ENCODE data around the gene PPP1R12B.
"Not testable (repeated sequence)": the region's sequence is repeated elsewhere in the genome, so short reads cannot be mapped to it uniquely, and the experiment has no call there.

Gene PPP1R12B

DNA sequence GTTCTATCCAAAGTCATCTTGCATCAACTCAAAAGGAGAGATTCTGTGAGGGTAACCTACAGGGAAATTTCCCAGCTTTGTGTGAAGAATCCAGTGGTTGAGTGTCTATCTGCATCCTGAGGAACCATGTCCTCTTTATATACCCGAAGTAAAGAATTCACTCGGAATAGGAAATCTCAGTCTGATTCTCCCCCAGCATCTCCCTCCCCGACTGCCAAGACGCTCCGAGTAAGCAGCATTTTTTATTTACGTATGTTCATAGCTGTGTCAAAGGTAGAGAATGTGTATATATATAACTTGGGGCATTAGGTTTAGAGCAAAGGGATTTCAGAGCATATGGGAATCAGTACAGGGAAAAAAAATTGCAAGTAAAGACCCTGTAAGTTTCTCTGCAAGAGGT is 191.5 kb downstream of the PPP1R12B start:
- H3K79me1 ChIP-seq (ENCODE audit: low read depth, low read length), result no peaks in the 10 kb centered on the region
- no peak overlapping the region for H3K4me2 ChIP-seq (ENCODE audit: insufficient read depth, low read length, poor library complexity, severe bottlenecking)
- no peak overlapping the region for H2AFZ ChIP-seq (ENCODE audit: low read length)
- no peak overlapping the region for H4K8ac ChIP-seq (ENCODE audit: low read depth, low read length)
- no peaks in the 10 kb centered on the region for H3K4me1 ChIP-seq (ENCODE audit: control insufficient read depth in 2 of 2, insufficient read depth in 1 of 2, low read depth in 1 of 2, low read length in 2 of 2)
- H2BK12ac ChIP-seq (ENCODE audit: low read length), result no peak overlapping the region
- DNase-seq (ENCODE audit: low spot score), result no peak
- no peak overlapping the region for H3K27ac ChIP-seq (replicated peaks; ENCODE audit: low read length)
- no peak overlapping the region for H3K14ac ChIP-seq (ENCODE audit: low read length)
- H2AK5ac ChIP-seq (ENCODE audit: low read depth, low read length), result no peak overlapping the region
- no peak overlapping the region for H3K18ac ChIP-seq (ENCODE audit: low read length)
- no peak overlapping the region for H2BK5ac ChIP-seq (ENCODE audit: low read length)
- H3K4ac ChIP-seq (ENCODE audit: low read length), result no peak overlapping the region
- no peaks in the 10 kb centered on the region for H3K27me3 ChIP-seq (ENCODE audit: control insufficient read depth in 3 of 3, insufficient read depth in 3 of 3, low read depth in 1 of 3, low read length in 3 of 3)
- no peak overlapping the region for H4K91ac ChIP-seq (ENCODE audit: low read depth, low read length, poor library complexity)
- no CpG with 5 or more reads among the region's 6 CpGs for WGBS, 2 donors (ENCODE audit: extremely low coverage in 2 of 2, insufficient read length in 2 of 2, insufficient replicate concordance in 1 of 2)
- no peak overlapping the region for H3K4me3 ChIP-seq (ENCODE audit: low read length in 2 of 2)
- H2BK15ac ChIP-seq (ENCODE audit: low read length), result no peak overlapping the region
- H2BK120ac ChIP-seq (ENCODE audit: low read depth, low read length), result no peak overlapping the region
- H3K9ac ChIP-seq (ENCODE audit: low read depth, low read length, poor library complexity), result no peak overlapping the region
- H3K9me3 ChIP-seq (replicated peaks in 1 of 2; ENCODE audit: control insufficient read depth in 2 of 2, insufficient read depth in 1 of 2, low read depth in 1 of 2, low read length in 2 of 2), result no peaks in the 10 kb centered on the region
- H3K36me3 ChIP-seq (replicated peaks in 1 of 2; ENCODE audit: control insufficient read depth in 2 of 2, insufficient read depth in 2 of 2, low read length in 2 of 2), result no peaks in the 10 kb centered on the region
- H3K23ac ChIP-seq (ENCODE audit: low read depth, low read length, poor library complexity), result no peak overlapping the region

DNA sequence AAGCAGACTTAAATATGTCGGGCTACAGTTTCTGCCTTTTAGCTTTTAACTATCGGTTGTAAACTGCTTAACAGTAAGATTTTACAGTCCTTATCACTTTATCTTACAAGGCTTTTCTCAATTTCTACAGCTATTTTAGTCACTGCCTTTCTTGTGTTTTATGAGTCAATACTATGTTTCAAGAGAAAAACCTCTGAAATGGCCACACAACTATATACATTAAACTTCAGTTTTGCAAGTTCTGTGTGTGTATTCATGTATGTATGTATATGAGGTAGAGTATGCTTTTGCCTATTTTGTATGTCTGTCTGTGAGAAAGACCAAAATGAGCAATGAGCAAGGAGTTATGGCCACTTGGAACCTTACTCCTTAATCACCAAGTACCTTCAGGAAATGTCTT is 191.9 kb downstream of the PPP1R12B start:
- Histone ChIP-seq H3K4ac (ENCODE audit: low read length) (no peak overlapping the region), H4K8ac (ENCODE audit: low read depth, low read length) (no peak overlapping the region), H2BK5ac (ENCODE audit: low read length) (no peak overlapping the region), H3K9ac (ENCODE audit: low read depth, low read length, poor library complexity) (no peak overlapping the region), H3K23ac (ENCODE audit: low read depth, low read length, poor library complexity) (no peak overlapping the region), H3K27ac (replicated peaks; ENCODE audit: low read length) (no peak overlapping the region), H3K4me2 (ENCODE audit: insufficient read depth, low read length, poor library complexity, severe bottlenecking) (no peak overlapping the region), H3K36me3 (replicated peaks in 1 of 2; ENCODE audit: control insufficient read depth in 2 of 2, insufficient read depth in 2 of 2, low read length in 2 of 2) (no peaks in the 10 kb centered on the region), H3K27me3 (ENCODE audit: control insufficient read depth in 3 of 3, insufficient read depth in 3 of 3, low read depth in 1 of 3, low read length in 3 of 3) (no peaks in the 10 kb centered on the region), H2BK120ac (ENCODE audit: low read depth, low read length) (no peak overlapping the region), H3K4me3 (ENCODE audit: low read length in 2 of 2) (no peak overlapping the region), H3K18ac (ENCODE audit: low read length) (no peak overlapping the region), H2BK12ac (ENCODE audit: low read length) (no peak overlapping the region), H2AK5ac (ENCODE audit: low read depth, low read length) (no peak overlapping the region), H3K4me1 (ENCODE audit: control insufficient read depth in 2 of 2, insufficient read depth in 1 of 2, low read depth in 1 of 2, low read length in 2 of 2) (no peaks in the 10 kb centered on the region), H3K79me1 (ENCODE audit: low read depth, low read length) (no peaks in the 10 kb centered on the region), H2BK15ac (ENCODE audit: low read length) (no peak overlapping the region), H2AFZ (ENCODE audit: low read length) (no peak overlapping the region), H3K14ac (ENCODE audit: low read length) (no peak overlapping the region), H3K9me3 (replicated peaks in 1 of 2; ENCODE audit: control insufficient read depth in 2 of 2, insufficient read depth in 1 of 2, low read depth in 1 of 2, low read length in 2 of 2) (no peaks in the 10 kb centered on the region), H4K91ac (ENCODE audit: low read depth, low read length, poor library complexity) (no peak overlapping the region)
- no peak for DNase-seq (ENCODE audit: low spot score)
- WGBS, 2 donors (ENCODE audit: extremely low coverage in 2 of 2, insufficient read length in 2 of 2, insufficient replicate concordance in 1 of 2), result no CpG with 5 or more reads among the region's 2 CpGs

DNA sequence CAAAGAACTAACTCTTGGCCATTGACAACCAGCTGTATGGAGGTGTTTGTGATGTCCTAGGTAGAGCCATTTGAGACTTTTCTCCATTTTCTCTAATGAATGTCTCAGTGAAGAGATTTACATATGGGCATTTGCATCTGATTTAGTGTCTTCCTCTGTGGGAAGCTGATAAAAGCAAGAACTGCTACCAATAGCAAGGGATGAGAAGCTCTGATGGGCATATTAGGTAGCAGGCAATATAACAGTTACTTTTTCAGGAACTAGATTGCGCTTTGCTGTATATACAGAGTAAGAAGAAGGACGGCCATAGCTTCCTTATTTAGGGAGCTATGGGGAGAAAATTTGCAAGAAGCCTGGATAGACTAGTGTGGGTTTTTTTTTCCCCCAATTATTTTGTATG is 192.4 kb downstream of the PPP1R12B start:
- not testable (repeated sequence) for H3K23ac ChIP-seq (ENCODE audit: low read depth, low read length, poor library complexity); H2BK5ac ChIP-seq (ENCODE audit: low read length); H2AK5ac ChIP-seq (ENCODE audit: low read depth, low read length); H3K4ac ChIP-seq (ENCODE audit: low read length); H3K9me3 ChIP-seq (replicated peaks in 1 of 2; ENCODE audit: control insufficient read depth in 2 of 2, insufficient read depth in 1 of 2, low read depth in 1 of 2, low read length in 2 of 2); H3K4me3 ChIP-seq (ENCODE audit: low read length in 2 of 2); H3K27me3 ChIP-seq (ENCODE audit: control insufficient read depth in 3 of 3, insufficient read depth in 3 of 3, low read depth in 1 of 3, low read length in 3 of 3); H4K8ac ChIP-seq (ENCODE audit: low read depth, low read length); H3K9ac ChIP-seq (ENCODE audit: low read depth, low read length, poor library complexity); H3K18ac ChIP-seq (ENCODE audit: low read length); H4K91ac ChIP-seq (ENCODE audit: low read depth, low read length, poor library complexity); DNase-seq (ENCODE audit: low spot score); H3K27ac ChIP-seq (replicated peaks; ENCODE audit: low read length); H3K4me2 ChIP-seq (ENCODE audit: insufficient read depth, low read length, poor library complexity, severe bottlenecking); H2BK12ac ChIP-seq (ENCODE audit: low read length); H3K4me1 ChIP-seq (ENCODE audit: control insufficient read depth in 2 of 2, insufficient read depth in 1 of 2, low read depth in 1 of 2, low read length in 2 of 2); H2BK120ac ChIP-seq (ENCODE audit: low read depth, low read length); H2BK15ac ChIP-seq (ENCODE audit: low read length); H3K14ac ChIP-seq (ENCODE audit: low read length); H3K79me1 ChIP-seq (ENCODE audit: low read depth, low read length); H3K36me3 ChIP-seq (replicated peaks in 1 of 2; ENCODE audit: control insufficient read depth in 2 of 2, insufficient read depth in 2 of 2, low read length in 2 of 2); H2AFZ ChIP-seq (ENCODE audit: low read length)
- WGBS, 2 donors (ENCODE audit: extremely low coverage in 2 of 2, insufficient read length in 2 of 2, insufficient replicate concordance in 1 of 2), result no CpG with 5 or more reads among the region's 2 CpGs

DNA sequence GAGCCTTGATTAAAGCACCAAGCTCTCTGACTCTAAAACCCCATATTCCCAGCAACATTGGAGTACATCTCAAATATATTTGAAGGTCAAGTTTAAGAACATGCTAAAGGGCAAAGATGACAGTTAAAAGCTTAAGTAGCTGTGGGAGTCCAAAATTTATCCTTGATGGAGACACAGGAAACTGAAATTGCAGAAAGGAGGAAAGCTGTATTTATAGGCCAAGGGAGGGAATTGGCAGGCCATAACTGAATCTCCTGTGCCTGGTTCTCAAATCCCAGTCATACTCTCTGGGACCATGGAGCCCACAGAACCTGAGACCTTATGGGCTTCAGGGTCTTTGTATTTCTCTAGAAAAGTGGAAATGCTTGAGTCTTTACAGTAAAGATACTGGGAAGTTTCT is 193.9 kb downstream of the PPP1R12B start:
- not testable (repeated sequence) for H3K27me3 ChIP-seq (ENCODE audit: control insufficient read depth in 3 of 3, insufficient read depth in 3 of 3, low read depth in 1 of 3, low read length in 3 of 3); H2BK120ac ChIP-seq (ENCODE audit: low read depth, low read length); H3K18ac ChIP-seq (ENCODE audit: low read length); H3K14ac ChIP-seq (ENCODE audit: low read length); H3K4ac ChIP-seq (ENCODE audit: low read length); DNase-seq (ENCODE audit: low spot score); H4K8ac ChIP-seq (ENCODE audit: low read depth, low read length); H3K4me3 ChIP-seq (ENCODE audit: low read length in 2 of 2); H3K4me1 ChIP-seq (ENCODE audit: control insufficient read depth in 2 of 2, insufficient read depth in 1 of 2, low read depth in 1 of 2, low read length in 2 of 2); H2BK5ac ChIP-seq (ENCODE audit: low read length); H3K9ac ChIP-seq (ENCODE audit: low read depth, low read length, poor library complexity); H2BK15ac ChIP-seq (ENCODE audit: low read length); H3K79me1 ChIP-seq (ENCODE audit: low read depth, low read length); H4K91ac ChIP-seq (ENCODE audit: low read depth, low read length, poor library complexity); H3K9me3 ChIP-seq (replicated peaks in 1 of 2; ENCODE audit: control insufficient read depth in 2 of 2, insufficient read depth in 1 of 2, low read depth in 1 of 2, low read length in 2 of 2); H3K23ac ChIP-seq (ENCODE audit: low read depth, low read length, poor library complexity); H2AFZ ChIP-seq (ENCODE audit: low read length); H3K36me3 ChIP-seq (replicated peaks in 1 of 2; ENCODE audit: control insufficient read depth in 2 of 2, insufficient read depth in 2 of 2, low read length in 2 of 2); H3K4me2 ChIP-seq (ENCODE audit: insufficient read depth, low read length, poor library complexity, severe bottlenecking); H2BK12ac ChIP-seq (ENCODE audit: low read length); H3K27ac ChIP-seq (replicated peaks; ENCODE audit: low read length); H2AK5ac ChIP-seq (ENCODE audit: low read depth, low read length)

Measured in neuronal stem cell (in vitro differentiated cells).